Keratinocyte (primary cell): ENCODE results near the gene GALNT7.

Source experiments
- CTCF ChIP-seq, 3 experiments: IDR thresholded peaks in 1 of 3; conservative IDR thresholded peaks in 1 of 3; optimal IDR thresholded peaks in 1 of 3; 2 replicates in 2 of 3; 3 replicates in 1 of 3; pipeline versions ENCODE3 to v1.5.1; 2011; ENCODE audit warnings: low read length in 3 of 3, mild to moderate bottlenecking in 3 of 3, moderate library complexity in 2 of 3, control low read depth in 1 of 3, inconsistent platforms in 1 of 3; ENCODE audit not compliant: insufficient read depth in 2 of 3; ENCODE audit errors: extremely low read depth in 1 of 3
- EZH2 ChIP-seq: IDR thresholded peaks from one replicate; pipeline ENCODE4 v1.6.1; 2012; ENCODE audit warnings: inconsistent platforms, mild to moderate bottlenecking, low read length, moderate library complexity

- TF ChIP-seq CTCF (optimal IDR thresholded peaks at IDR 0.05 in 1 of 3, IDR thresholded peaks at IDR 0.05 in 1 of 3, conservative IDR thresholded peaks at IDR 0.05 in 1 of 3; ENCODE audit: extremely low read depth in 1 of 3, insufficient read depth in 2 of 3, low read length in 3 of 3) (no peak), EZH2 (no peak)
Observed at GRCh38 chr4:173316060-173316459, 147.4 kb downstream of the GALNT7 start.
